HCT116 (cell line): Measurements from ENCODE around the gene RXFP4. TPM values are rescaled to one million over a fixed set of nuclear protein-coding genes. Genes with fewer than 3 reads are reported as not detected.

Experiments
- ATAC-seq: fragments of 200-7000 bp; cut with Tn5 transposase; 2 replicates; pipeline ENCODE4 v1.9.1; 2020; ENCODE audit warnings: mild to moderate bottlenecking, moderate library complexity
- BruUV-seq: library from RNA; stranded (reverse); fragments of 400-500 nt; replicated peaks from 2 replicates; lab custom pipeline; 2021; lab: Mats Ljungman, UMichigan
- CTCF ChIA-PET: fragments of 300-600 bp; sonication (Branson Sonifier 250); formaldehyde crosslinking; loops from one replicate; lab custom pipeline; 2021; ENCODE audit warnings: antibody characterized with exemption; lab: Charles Lee
- POLR2A ChIA-PET: fragments of 300-600, 350-600 bp; sonication (Branson Sonifier 250); formaldehyde crosslinking; loops from one replicate; lab custom pipeline; 2021; ENCODE audit warnings: antibody characterized with exemption; lab: Charles Lee
- RAD21 ChIA-PET, 2 experiments: fragments of 300-600 bp; sonication (Branson Sonifier 250); formaldehyde crosslinking; loops; one replicate each; lab custom pipeline; 2023; ENCODE audit warnings: low total read pairs in 2 of 2; ENCODE audit not compliant: uncharacterized antibody in 2 of 2, unreplicated experiment in 2 of 2, low non-redundant PET in 1 of 2; lab: Charles Lee
- DNase-seq: peaks from one replicate; pipeline ENCODE4 v3.0.0-alpha.2; 2010; ENCODE audit warnings: low read depth, low spot score
- H2AFZ ChIP-seq: fragments of 200-600 bp; shearing (Covaris generic), sonication (generic); 2 replicates; pipeline ENCODE4 v1.6.1; 2017; ENCODE audit warnings: low read depth, mixed run types, mixed read lengths, antibody characterized with exemption, low read length; ENCODE audit not compliant: poor library complexity, severe bottlenecking
- H3K27ac ChIP-seq: 2 replicates; pipeline ENCODE4 v1.5.1; 2012; ENCODE audit warnings: low read depth, low read length
- H3K27me3 ChIP-seq: fragments of 200-600 bp; sonication (generic); 2 replicates; pipeline ENCODE4 v1.6.1; 2016; ENCODE audit warnings: mixed run types, low read length, mixed read lengths; ENCODE audit not compliant: insufficient read depth
- H3K36me3 ChIP-seq, 2 experiments: fragments of 200-500 bp in 1 of 2; fragments of 200-600 bp in 1 of 2; sonication (Bioruptor generic) in 1 of 2; sonication (generic) in 1 of 2; 2 replicates each; pipeline versions ENCODE4 v1.5.1 to v1.6.1; 2014 to 2016; ENCODE audit warnings: low read length in 2 of 2, inconsistent platforms in 1 of 2, mixed read lengths in 1 of 2, mixed run types in 1 of 2; ENCODE audit not compliant: insufficient read depth in 2 of 2, control insufficient read depth in 1 of 2
- H3K4me1 ChIP-seq, 2 experiments: fragments of 200-600 bp in 1 of 2; sonication (generic) in 1 of 2; 2 replicates each; pipeline versions ENCODE4 v1.5.1 to v1.6.1; 2012 to 2017; ENCODE audit warnings: low read length in 2 of 2, inconsistent platforms in 1 of 2, mild to moderate bottlenecking in 1 of 2, mixed read lengths in 1 of 2, mixed run types in 1 of 2, moderate library complexity in 1 of 2; ENCODE audit not compliant: insufficient read depth in 2 of 2, control insufficient read depth in 1 of 2
- H3K4me2 ChIP-seq: fragments of 200-600 bp; sonication (generic); 2 replicates; pipeline ENCODE4 v1.6.1; 2017; ENCODE audit warnings: mixed run types, low read length, mixed read lengths
- H3K4me3 ChIP-seq, 2 experiments: fragments of 200-600 bp in 1 of 2; sonication (generic) in 1 of 2; replicated peaks in 1 of 2; 2 replicates each; pipeline ENCODE4 v1.5.1; 2011 to 2016; ENCODE audit warnings: low read length in 2 of 2, control low read depth in 1 of 2, low read depth in 1 of 2, mild to moderate bottlenecking in 1 of 2, mixed read lengths in 1 of 2, mixed run types in 1 of 2
- H3K79me2 ChIP-seq: fragments of 200-600 bp; sonication (generic); 2 replicates; pipeline ENCODE4 v1.6.1; 2017; ENCODE audit warnings: mild to moderate bottlenecking, mixed run types, low read length, moderate library complexity, mixed read lengths; ENCODE audit not compliant: insufficient read depth
- H3K9ac ChIP-seq: fragments of 200-600 bp; sonication (generic); 2 replicates; pipeline ENCODE4 v1.6.1; 2016; ENCODE audit warnings: low read length, mixed read lengths
- H3K9me2 ChIP-seq: fragments of 200-600 bp; sonication (generic), shearing (Covaris generic); 2 replicates; pipeline ENCODE4 v1.6.1; 2017; ENCODE audit warnings: mixed run types, mild to moderate bottlenecking, moderate library complexity; ENCODE audit not compliant: insufficient read depth
- H3K9me3 ChIP-seq, 2 experiments: fragments of 200-500 bp in 1 of 2; fragments of 200-600 bp in 1 of 2; sonication (Bioruptor generic) in 1 of 2; sonication (generic) in 1 of 2; 2 replicates each; pipeline ENCODE4 v1.6.1; 2014 to 2017; ENCODE audit warnings: low read length in 2 of 2, mixed read lengths in 2 of 2, inconsistent platforms in 1 of 2, low read depth in 1 of 2, mild to moderate bottlenecking in 1 of 2, mixed run types in 1 of 2, moderate library complexity in 1 of 2; ENCODE audit not compliant: control insufficient read depth in 1 of 2, insufficient read depth in 1 of 2
- H4K20me1 ChIP-seq: fragments of 200-600 bp; sonication (generic), shearing (Covaris generic); 2 replicates; pipeline ENCODE4 v1.6.1; 2017; ENCODE audit warnings: mixed run types, mild to moderate bottlenecking, moderate library complexity; ENCODE audit not compliant: insufficient read depth
- CBX3 ChIP-seq: IDR thresholded peaks from 2 replicates; pipeline ENCODE4 v1.6.1; 2012; ENCODE audit warnings: low read depth
- CEBPB ChIP-seq: IDR thresholded peaks from 2 replicates; pipeline ENCODE4 v1.6.1; 2012; ENCODE audit warnings: low read depth
- EGR1 ChIP-seq: IDR thresholded peaks from 2 replicates; pipeline ENCODE4 v1.6.1; 2012; ENCODE audit warnings: low read depth
- ELF1 ChIP-seq: IDR thresholded peaks from 2 replicates; pipeline ENCODE4 v1.6.1; 2012; ENCODE audit warnings: low read depth, borderline replicate concordance
- EZH2phosphoT487 ChIP-seq: fragments of 200-600 bp; IDR thresholded peaks from 2 replicates; pipeline ENCODE4 v1.6.1; 2018; ENCODE audit warnings: antibody characterized with exemption, borderline replicate concordance
- FOSL1 ChIP-seq: IDR thresholded peaks from 2 replicates; pipeline ENCODE4 v1.6.1; 2012; ENCODE audit warnings: low read depth
- JUND ChIP-seq: IDR thresholded peaks from 2 replicates; pipeline ENCODE4 v1.6.1; 2012
- POLR2A ChIP-seq: IDR thresholded peaks from 2 replicates; pipeline ENCODE4 v1.7.0; 2011; ENCODE audit warnings: borderline replicate concordance; ENCODE audit not compliant: insufficient read depth, insufficient read length; ENCODE audit errors: extremely low read depth
- POLR2AphosphoS5 ChIP-seq: IDR thresholded peaks from 2 replicates; pipeline ENCODE4 v1.6.1; 2011; ENCODE audit warnings: mild to moderate bottlenecking, low read depth, low read length, moderate library complexity
- RAD21 ChIP-seq: IDR thresholded peaks from 2 replicates; pipeline ENCODE4 v1.6.1; 2012; ENCODE audit warnings: low read depth, mild to moderate bottlenecking
- SP1 ChIP-seq: IDR thresholded peaks from 2 replicates; pipeline ENCODE4 v1.6.1; 2012; ENCODE audit warnings: low read depth
- SRF ChIP-seq: IDR thresholded peaks from 2 replicates; pipeline ENCODE4 v1.6.1; 2012; ENCODE audit warnings: low read depth
- TCF7L2 ChIP-seq: IDR thresholded peaks from 2 replicates; pipeline ENCODE4 v1.7.0; 2011; ENCODE audit warnings: borderline replicate concordance, inconsistent platforms; ENCODE audit not compliant: insufficient read depth, insufficient read length; ENCODE audit errors: extremely low read depth
- ZFX ChIP-seq: fragments of 450-650 bp; IDR thresholded peaks from 2 replicates; pipeline ENCODE4 v1.6.1; 2017
- ZNF274 ChIP-seq: fragments of 200-500 bp; sonication (Bioruptor generic); IDR thresholded peaks from 2 replicates; pipeline ENCODE4 v1.6.1; 2014; ENCODE audit warnings: mild to moderate bottlenecking, low read depth, low read length, inconsistent platforms
- intact Hi-C: fragments of 100-400 bp; cut with micrococcal nuclease; formaldehyde crosslinking; loops from 2 replicates; pipeline ENCODE4 v1.10.0; 2022
- total RNA-seq: library from RNA; stranded (reverse); gene quantifications from one replicate; pipeline ENCODE4 v1.2.1, GENCODE V29; 2021; ENCODE audit not compliant: unreplicated experiment
- TF ChIP-seq, protein P1 (sequence below), 3 experiments: fragments of 200-600 bp in 1 of 3; sonication (generic) in 1 of 3; IDR thresholded peaks in 2 of 3; conservative IDR thresholded peaks in 1 of 3; 2 replicates each; pipeline ENCODE4 v1.5.1; 2012 to 2017; ENCODE audit warnings: low read depth in 2 of 3, low read length in 2 of 3, antibody characterized with exemption in 1 of 3, borderline replicate concordance in 1 of 3, control low read depth in 1 of 3, mild to moderate bottlenecking in 1 of 3, mixed read lengths in 1 of 3, mixed run types in 1 of 3, moderate library complexity in 1 of 3; ENCODE audit not compliant: insufficient read depth in 1 of 3
- TF ChIP-seq, protein P2 (sequence below): IDR thresholded peaks from 2 replicates; pipeline ENCODE4 v1.6.1; 2012
- TF ChIP-seq, protein P3 (sequence below): IDR thresholded peaks from 2 replicates; pipeline ENCODE4 v1.6.1; 2011; ENCODE audit warnings: mild to moderate bottlenecking, low read length, moderate library complexity; ENCODE audit not compliant: insufficient replicate concordance; ENCODE audit errors: extremely low read depth
- TF ChIP-seq, protein P4 (sequence below): IDR thresholded peaks from 2 replicates; pipeline ENCODE4 v1.6.1; 2012
- TF ChIP-seq, protein P5 (sequence below): IDR thresholded peaks from 2 replicates; pipeline ENCODE4 v1.6.1; 2012; ENCODE audit warnings: low read depth

RXFP4 gene
- total RNA-seq, 1 experiment from 2014 or later, result 0.20 TPM

DNA sequence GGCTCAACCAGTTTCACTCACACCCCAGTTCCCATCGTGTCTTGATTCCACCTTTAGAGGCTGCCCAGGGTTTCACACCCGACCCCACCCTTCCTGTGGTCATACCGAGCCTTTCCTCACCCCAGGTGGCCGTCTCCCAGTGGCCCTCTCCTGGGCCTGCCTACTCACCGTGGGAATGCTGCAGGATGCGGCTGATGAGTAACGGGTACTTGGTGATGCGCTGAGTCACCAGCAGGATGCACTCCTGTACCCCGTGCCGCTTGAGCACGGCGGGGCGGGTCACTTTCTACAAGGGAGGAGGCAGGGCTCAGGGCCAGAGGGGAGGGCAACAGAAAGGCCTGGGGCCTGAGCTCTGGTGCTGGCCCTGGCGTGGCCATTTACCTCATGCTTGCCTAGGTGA is 20.5 kb downstream of the RXFP4 start:
- peak overlapping the region; percentile 56 for H3K27ac ChIP-seq
- ATAC-seq (peak; percentile 98), DNase-seq (peak; percentile 92)
- BruUV-seq, result no TSS peak
- ChIA-PET RAD21 (interaction anchor here in 1 of 2 experiments (0.7 to 0.8 kb wide), 2 partner anchors 17 to 22 kb away, joined by 3 read pairs; no protein-coding TSS in a partner anchor), POLR2A (interaction anchor here (0.6 to 3.0 kb wide), 6 partner anchors 12 to 22 kb away, joined by 3 to 28 read pairs (median 6); partner anchors contain the start of gene ARHGEF2), CTCF (interaction anchor here (0.8 to 1.8 kb wide), 3 partner anchors 17 to 24 kb away, joined by 3 to 4 read pairs (median 3); no protein-coding TSS in a partner anchor)
- H3K4me3 ChIP-seq, result peak overlapping the region; percentile 11 to 48; a peak in 3 of 4 replicates
- peak overlapping the region; percentile 64 for H3K9ac ChIP-seq
- H2AFZ ChIP-seq, result no peak overlapping the region
- H3K27me3 ChIP-seq, result no peaks in the 10 kb centered on the region
- H4K20me1 ChIP-seq, result no peaks in the 10 kb centered on the region
- no peaks in the 10 kb centered on the region for H3K9me2 ChIP-seq
- peak overlapping the region; percentile 83 for H3K4me2 ChIP-seq
- intact Hi-C loops, result loop anchor here (2.0 kb wide), 1 partner anchor 17 kb away; the partner anchor contains the start of gene ARHGEF2
- peaks cover 7% of the 10 kb centered on the region; the same call in 1 of the 2 replicates for H3K79me2 ChIP-seq
- peaks cover 27 to 35% of the 10 kb centered on the region in 2 experiments; a peak in 3 of 4 replicates for H3K36me3 ChIP-seq
- H3K9me3 ChIP-seq, result no peaks in the 10 kb centered on the region
- H3K4me1 ChIP-seq, result peaks cover 24 to 40% of the 10 kb centered on the region in 2 experiments
- TF ChIP-seq TCF7L2 (peak; percentile 74), POLR2A (no peak), EZH2phosphoT487 (no peak), SRF (no peak), ELF1 (no peak), POLR2AphosphoS5 (peak; percentile 51), FOSL1 (peak; percentile 94), JUND (peak; percentile 94), RAD21 (peak; percentile 65), CEBPB (no peak; the same call in 1 of the 2 replicates), SP1 (peak; percentile 96), ZNF274 (no peak), CBX3 (peak; percentile 94), ZFX (no peak), EGR1 (no peak)
- TF ChIP-seq, protein P1, sequence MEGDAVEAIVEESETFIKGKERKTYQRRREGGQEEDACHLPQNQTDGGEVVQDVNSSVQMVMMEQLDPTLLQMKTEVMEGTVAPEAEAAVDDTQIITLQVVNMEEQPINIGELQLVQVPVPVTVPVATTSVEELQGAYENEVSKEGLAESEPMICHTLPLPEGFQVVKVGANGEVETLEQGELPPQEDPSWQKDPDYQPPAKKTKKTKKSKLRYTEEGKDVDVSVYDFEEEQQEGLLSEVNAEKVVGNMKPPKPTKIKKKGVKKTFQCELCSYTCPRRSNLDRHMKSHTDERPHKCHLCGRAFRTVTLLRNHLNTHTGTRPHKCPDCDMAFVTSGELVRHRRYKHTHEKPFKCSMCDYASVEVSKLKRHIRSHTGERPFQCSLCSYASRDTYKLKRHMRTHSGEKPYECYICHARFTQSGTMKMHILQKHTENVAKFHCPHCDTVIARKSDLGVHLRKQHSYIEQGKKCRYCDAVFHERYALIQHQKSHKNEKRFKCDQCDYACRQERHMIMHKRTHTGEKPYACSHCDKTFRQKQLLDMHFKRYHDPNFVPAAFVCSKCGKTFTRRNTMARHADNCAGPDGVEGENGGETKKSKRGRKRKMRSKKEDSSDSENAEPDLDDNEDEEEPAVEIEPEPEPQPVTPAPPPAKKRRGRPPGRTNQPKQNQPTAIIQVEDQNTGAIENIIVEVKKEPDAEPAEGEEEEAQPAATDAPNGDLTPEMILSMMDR (IDR thresholded peaks at IDR 0.05 in 2 of 3, conservative IDR thresholded peaks at IDR 0.05 in 1 of 3; ENCODE audit: borderline replicate concordance in 1 of 3, insufficient read depth in 1 of 3, low read depth in 2 of 3, low read length in 2 of 3), result peak in 1 of 3 experiments; percentile 36; a peak in 1 of 6 replicates
- TF ChIP-seq, protein P2, sequence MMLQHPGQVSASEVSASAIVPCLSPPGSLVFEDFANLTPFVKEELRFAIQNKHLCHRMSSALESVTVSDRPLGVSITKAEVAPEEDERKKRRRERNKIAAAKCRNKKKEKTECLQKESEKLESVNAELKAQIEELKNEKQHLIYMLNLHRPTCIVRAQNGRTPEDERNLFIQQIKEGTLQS, result no peak
- TF ChIP-seq, protein P3, sequence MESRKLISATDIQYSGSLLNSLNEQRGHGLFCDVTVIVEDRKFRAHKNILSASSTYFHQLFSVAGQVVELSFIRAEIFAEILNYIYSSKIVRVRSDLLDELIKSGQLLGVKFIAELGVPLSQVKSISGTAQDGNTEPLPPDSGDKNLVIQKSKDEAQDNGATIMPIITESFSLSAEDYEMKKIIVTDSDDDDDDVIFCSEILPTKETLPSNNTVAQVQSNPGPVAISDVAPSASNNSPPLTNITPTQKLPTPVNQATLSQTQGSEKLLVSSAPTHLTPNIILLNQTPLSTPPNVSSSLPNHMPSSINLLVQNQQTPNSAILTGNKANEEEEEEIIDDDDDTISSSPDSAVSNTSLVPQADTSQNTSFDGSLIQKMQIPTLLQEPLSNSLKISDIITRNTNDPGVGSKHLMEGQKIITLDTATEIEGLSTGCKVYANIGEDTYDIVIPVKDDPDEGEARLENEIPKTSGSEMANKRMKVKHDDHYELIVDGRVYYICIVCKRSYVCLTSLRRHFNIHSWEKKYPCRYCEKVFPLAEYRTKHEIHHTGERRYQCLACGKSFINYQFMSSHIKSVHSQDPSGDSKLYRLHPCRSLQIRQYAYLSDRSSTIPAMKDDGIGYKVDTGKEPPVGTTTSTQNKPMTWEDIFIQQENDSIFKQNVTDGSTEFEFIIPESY, result peak; percentile 37
- TF ChIP-seq, protein P4, sequence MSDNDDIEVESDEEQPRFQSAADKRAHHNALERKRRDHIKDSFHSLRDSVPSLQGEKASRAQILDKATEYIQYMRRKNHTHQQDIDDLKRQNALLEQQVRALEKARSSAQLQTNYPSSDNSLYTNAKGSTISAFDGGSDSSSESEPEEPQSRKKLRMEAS, result peak; percentile 90
- TF ChIP-seq, protein P5, sequence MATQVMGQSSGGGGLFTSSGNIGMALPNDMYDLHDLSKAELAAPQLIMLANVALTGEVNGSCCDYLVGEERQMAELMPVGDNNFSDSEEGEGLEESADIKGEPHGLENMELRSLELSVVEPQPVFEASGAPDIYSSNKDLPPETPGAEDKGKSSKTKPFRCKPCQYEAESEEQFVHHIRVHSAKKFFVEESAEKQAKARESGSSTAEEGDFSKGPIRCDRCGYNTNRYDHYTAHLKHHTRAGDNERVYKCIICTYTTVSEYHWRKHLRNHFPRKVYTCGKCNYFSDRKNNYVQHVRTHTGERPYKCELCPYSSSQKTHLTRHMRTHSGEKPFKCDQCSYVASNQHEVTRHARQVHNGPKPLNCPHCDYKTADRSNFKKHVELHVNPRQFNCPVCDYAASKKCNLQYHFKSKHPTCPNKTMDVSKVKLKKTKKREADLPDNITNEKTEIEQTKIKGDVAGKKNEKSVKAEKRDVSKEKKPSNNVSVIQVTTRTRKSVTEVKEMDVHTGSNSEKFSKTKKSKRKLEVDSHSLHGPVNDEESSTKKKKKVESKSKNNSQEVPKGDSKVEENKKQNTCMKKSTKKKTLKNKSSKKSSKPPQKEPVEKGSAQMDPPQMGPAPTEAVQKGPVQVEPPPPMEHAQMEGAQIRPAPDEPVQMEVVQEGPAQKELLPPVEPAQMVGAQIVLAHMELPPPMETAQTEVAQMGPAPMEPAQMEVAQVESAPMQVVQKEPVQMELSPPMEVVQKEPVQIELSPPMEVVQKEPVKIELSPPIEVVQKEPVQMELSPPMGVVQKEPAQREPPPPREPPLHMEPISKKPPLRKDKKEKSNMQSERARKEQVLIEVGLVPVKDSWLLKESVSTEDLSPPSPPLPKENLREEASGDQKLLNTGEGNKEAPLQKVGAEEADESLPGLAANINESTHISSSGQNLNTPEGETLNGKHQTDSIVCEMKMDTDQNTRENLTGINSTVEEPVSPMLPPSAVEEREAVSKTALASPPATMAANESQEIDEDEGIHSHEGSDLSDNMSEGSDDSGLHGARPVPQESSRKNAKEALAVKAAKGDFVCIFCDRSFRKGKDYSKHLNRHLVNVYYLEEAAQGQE, result no peak
